Mucosa of descending colon (tissue), 3 donors: ENCODE results near the gene TRAF2. TPM values are rescaled to one million over a fixed set of nuclear protein-coding genes. Genes with fewer than 3 reads are reported as not detected.

Source experiments
- ATAC-seq: fragments of 200-7000 bp; cut with Tn5 transposase; one replicate; pipeline ENCODE4 v1.9.1; 2020; ENCODE audit warnings: mild to moderate bottlenecking, moderate library complexity
- DNase-seq, 3 donors: peaks; one replicate each; pipeline ENCODE4 v3.0.0-alpha.2; 2020
- H3K36me3 ChIP-seq: fragments of 200-600 bp; one replicate; pipeline ENCODE4 v1.8.0; 2021; ENCODE audit warnings: low read depth, mild to moderate bottlenecking
- H3K4me1 ChIP-seq: fragments of 200-600 bp; one replicate; pipeline ENCODE4 v1.8.0; 2021; ENCODE audit warnings: low read depth, mild to moderate bottlenecking
- H3K4me3 ChIP-seq: fragments of 200-600 bp; one replicate; pipeline ENCODE4 v1.8.0; 2021; ENCODE audit warnings: mild to moderate bottlenecking
- H3K9me3 ChIP-seq: fragments of 200-600 bp; one replicate; pipeline ENCODE4 v1.8.0; 2021; ENCODE audit warnings: mild to moderate bottlenecking
- CTCF ChIP-seq: fragments of 200-600 bp; IDR thresholded peaks from one replicate; pipeline ENCODE4 v1.8.0; 2022; ENCODE audit warnings: antibody characterized with exemption, mild to moderate bottlenecking
- intact Hi-C, 2 donors: fragments of 100-400 bp; cut with DNase I in 1 of 2; cut with micrococcal nuclease in 1 of 2; formaldehyde crosslinking; loops; one replicate each; pipeline versions ENCODE4 v1.11.0 to v1.11.1; 2022; cut with DNase I, micrococcal nuclease
- total RNA-seq, 3 donors: library from RNA; stranded (reverse); fragmentation: NEBNext Ultra II Directional in 2 of 3; extraction: Animal tissue kit (Norgen Biotek cat#: 25700) in 2 of 3; gene quantifications; one replicate each; pipeline versions ENCODE4 v1.2.1 to v1.2.4, GENCODE V29; 2021 to 2023
- donor health status: DM: no; HTN: no; CAD: no; lungs with moderate emphysema.
- donor health status: DM: no; HTN: no; CAD: no.
- donor health status: DM: no; HTN: yes; CAD: no.

The TRAF2 gene
- total RNA-seq, 3 donors from 2014 or later, result 19.6 to 28.2 (median 21.1) TPM

GRCh38 chr9:136920069-136920468, 33.8 kb downstream of the TRAF2 start:
- Histone ChIP-seq H3K36me3 (peaks cover under 1% of the 10 kb centered on the region), H3K9me3 (no peaks in the 10 kb centered on the region), H3K4me3 (no peak overlapping the region), H3K4me1 (no peaks in the 10 kb centered on the region)
- no peak for ATAC-seq
- intact Hi-C loops, result no loop called here
- no peak for TF ChIP-seq CTCF
- DNase-seq, result no peak

- Histone ChIP-seq H3K9me3 (no peaks in the 10 kb centered on the region), H3K4me1 (no peaks in the 10 kb centered on the region), H3K4me3 (no peak overlapping the region), H3K36me3 (peaks cover 8% of the 10 kb centered on the region)
- intact Hi-C loops, result no loop called here
- DNase-seq, result no peak
- ATAC-seq, result no peak
- no peak for TF ChIP-seq CTCF
Observed at GRCh38 chr9:136920734-136921231, 34.5 kb downstream of the TRAF2 start.

- intact Hi-C loops, result no loop called here
- no peak for TF ChIP-seq CTCF
- no peaks in the 10 kb centered on the region for H3K4me1 ChIP-seq
- H3K9me3 ChIP-seq, result no peaks in the 10 kb centered on the region
- ATAC-seq, result no peak
- no peak for DNase-seq
- H3K36me3 ChIP-seq, result peaks cover 8% of the 10 kb centered on the region
- H3K4me3 ChIP-seq, result no peak overlapping the region
Observed at GRCh38 chr9:136921307-136921706, 35.0 kb downstream of the TRAF2 start.

- H3K4me1 ChIP-seq, result no peaks in the 10 kb centered on the region
- TF ChIP-seq CTCF, result no peak
- H3K36me3 ChIP-seq, result peaks cover 8% of the 10 kb centered on the region
- intact Hi-C loops, result no loop called here
- H3K4me3 ChIP-seq, result no peak overlapping the region
- DNase-seq (no peak), ATAC-seq (no peak)
- no peaks in the 10 kb centered on the region for H3K9me3 ChIP-seq
Observed at GRCh38 chr9:136921718-136922117, 35.4 kb downstream of the TRAF2 start.

- intact Hi-C loops, result no loop called here
- DNase-seq (no peak), ATAC-seq (no peak)
- no peaks in the 10 kb centered on the region for H3K9me3 ChIP-seq
- H3K4me1 ChIP-seq, result no peaks in the 10 kb centered on the region
- no peak for TF ChIP-seq CTCF
- no peak overlapping the region for H3K4me3 ChIP-seq
- H3K36me3 ChIP-seq, result peaks cover 8% of the 10 kb centered on the region
Observed at GRCh38 chr9:136922540-136922939, 36.2 kb downstream of the TRAF2 start.

- Histone ChIP-seq H3K9me3 (no peaks in the 10 kb centered on the region), H3K4me1 (no peaks in the 10 kb centered on the region), H3K36me3 (peaks cover 8% of the 10 kb centered on the region), H3K4me3 (no peak overlapping the region)
- DNase-seq (no peak), ATAC-seq (no peak)
- intact Hi-C loops, result no loop called here
- TF ChIP-seq CTCF, result no peak
Observed at GRCh38 chr9:136923881-136924280, 37.6 kb downstream of the TRAF2 start.
